Brain microvascular endothelial cell (primary cell): ENCODE data around the gene CC2D2B.

Experiments
- DNase-seq: peaks from one replicate; pipeline ENCODE4 v3.0.0-alpha.2; 2020
- H3K27ac ChIP-seq: fragments of 250-450 bp; sonication (Bioruptor Pico); 2 replicates; pipeline ENCODE4 v1.5.1; 2020; ENCODE audit warnings: mild to moderate bottlenecking, moderate library complexity
- H3K27me3 ChIP-seq: fragments of 250-450 bp; sonication (Bioruptor Pico); replicated peaks from 2 replicates; pipeline ENCODE4 v1.5.1; 2020; ENCODE audit warnings: mild to moderate bottlenecking
- H3K36me3 ChIP-seq: fragments of 250-450 bp; sonication (Bioruptor Pico); replicated peaks from 2 replicates; pipeline ENCODE4 v1.5.1; 2020; ENCODE audit warnings: mild to moderate bottlenecking
- H3K4me3 ChIP-seq: 2 replicates; pipeline ENCODE4 v1.5.1; 2011; ENCODE audit warnings: low read depth, mild to moderate bottlenecking, control low read depth, low read length, moderate library complexity
- CTCF ChIP-seq: IDR thresholded peaks from 2 replicates; pipeline ENCODE4 v1.5.1; 2011; ENCODE audit warnings: low read depth, mild to moderate bottlenecking, moderate library complexity, low read length, control low read depth, inconsistent platforms; ENCODE audit errors: missing control alignments
- in situ Hi-C: cut with HindIII; loops from 2 replicates; pipeline ENCODE4 v1.10.0; 2017; ENCODE audit warnings: low sequenced_read_pairs, low pct_ligation_motif_present

Gene CC2D2B

GRCh38 chr10:95998255-95998784 lies 90.5 kb downstream of the CC2D2B start:
- Histone ChIP-seq H3K4me3 (no peak overlapping the region), H3K36me3 (no peaks in the 10 kb centered on the region), H3K27ac (no peak overlapping the region), H3K27me3 (no peaks in the 10 kb centered on the region)
- no peak for TF ChIP-seq CTCF
- in situ Hi-C loops: no loop called here
- DNase-seq: no peak

- no peak overlapping the region for H3K4me3 ChIP-seq
- H3K36me3 ChIP-seq: no peaks in the 10 kb centered on the region
- in situ Hi-C loops: no loop called here
- no peak for DNase-seq
- H3K27ac ChIP-seq: no peak overlapping the region
- no peak for TF ChIP-seq CTCF
- H3K27me3 ChIP-seq: no peaks in the 10 kb centered on the region
Measured at GRCh38 chr10:96013956-96014355, 106.2 kb downstream of the CC2D2B start.

- TF ChIP-seq CTCF: no peak
- no peak overlapping the region for H3K27ac ChIP-seq
- H3K4me3 ChIP-seq: no peak overlapping the region
- no peak for DNase-seq
- no peaks in the 10 kb centered on the region for H3K27me3 ChIP-seq
- H3K36me3 ChIP-seq: no peaks in the 10 kb centered on the region
- in situ Hi-C loops: no loop called here
Measured at GRCh38 chr10:96014473-96015102, 106.8 kb downstream of the CC2D2B start.

- Histone ChIP-seq H3K27ac (no peak overlapping the region), H3K36me3 (no peaks in the 10 kb centered on the region), H3K27me3 (no peaks in the 10 kb centered on the region), H3K4me3 (no peak overlapping the region)
- DNase-seq: peak; percentile 62
- in situ Hi-C loops: no loop called here
- TF ChIP-seq CTCF: peak; percentile 71
Measured at GRCh38 chr10:96017191-96017687, 109.5 kb downstream of the CC2D2B start.

GRCh38 chr10:96021332-96021731 lies 113.6 kb downstream of the CC2D2B start:
- no peaks in the 10 kb centered on the region for H3K27me3 ChIP-seq
- no peak overlapping the region for H3K4me3 ChIP-seq
- H3K27ac ChIP-seq: no peak overlapping the region
- no peak for TF ChIP-seq CTCF
- in situ Hi-C loops: no loop called here
- no peak for DNase-seq
- no peaks in the 10 kb centered on the region for H3K36me3 ChIP-seq

- Histone ChIP-seq H3K36me3 (no peaks in the 10 kb centered on the region), H3K4me3 (no peak overlapping the region), H3K27me3 (no peaks in the 10 kb centered on the region), H3K27ac (no peak overlapping the region)
- DNase-seq: no peak
- in situ Hi-C loops: no loop called here
- TF ChIP-seq CTCF: no peak
Measured at GRCh38 chr10:96022739-96023138, 115.0 kb downstream of the CC2D2B start.
